ENCODE measurements around the gene GALNT1.

- TF ChIP-seq CTCF (IDR thresholded peaks at IDR 0.05): no peak
- TF ChIP-seq POLR2A (IDR thresholded peaks at IDR 0.05): no peak
These were observed 60.4 kb downstream of the GALNT1 start for GRCh38 chr18:35641916-35642315.

All from upper lobe of left lung (tissue), 4 donors.